Cardiac fibroblast (primary cell): ENCODE results near the gene TMEM11.

ENCODE experiments used
- DNase-seq, 2 donors: peaks; one replicate each; pipeline versions ENCODE4 v3.0.0 to v3.0.0-alpha.2; 2010; ENCODE audit warnings: low read depth in 2 of 2
- H3K4me3 ChIP-seq, 2 donors: replicated peaks in 1 of 2; 1 replicate in 1 of 2; 2 replicates in 1 of 2; pipeline ENCODE4 v1.5.1; 2011; ENCODE audit warnings: low read depth in 2 of 2, low read length in 2 of 2, mild to moderate bottlenecking in 2 of 2, moderate library complexity in 1 of 2
- CTCF ChIP-seq: IDR thresholded peaks from one replicate; pipeline ENCODE4 v1.5.1; 2011; ENCODE audit warnings: low read depth, mild to moderate bottlenecking, low read length, inconsistent platforms

Gene TMEM11

GRCh38 chr17:21162394-21162775, 51.6 kb downstream of the TMEM11 start:
- no peak for TF ChIP-seq CTCF
- H3K4me3 ChIP-seq, result no peak overlapping the region
- peak in 1 of 2 donors; percentile 17 for DNase-seq

DNA sequence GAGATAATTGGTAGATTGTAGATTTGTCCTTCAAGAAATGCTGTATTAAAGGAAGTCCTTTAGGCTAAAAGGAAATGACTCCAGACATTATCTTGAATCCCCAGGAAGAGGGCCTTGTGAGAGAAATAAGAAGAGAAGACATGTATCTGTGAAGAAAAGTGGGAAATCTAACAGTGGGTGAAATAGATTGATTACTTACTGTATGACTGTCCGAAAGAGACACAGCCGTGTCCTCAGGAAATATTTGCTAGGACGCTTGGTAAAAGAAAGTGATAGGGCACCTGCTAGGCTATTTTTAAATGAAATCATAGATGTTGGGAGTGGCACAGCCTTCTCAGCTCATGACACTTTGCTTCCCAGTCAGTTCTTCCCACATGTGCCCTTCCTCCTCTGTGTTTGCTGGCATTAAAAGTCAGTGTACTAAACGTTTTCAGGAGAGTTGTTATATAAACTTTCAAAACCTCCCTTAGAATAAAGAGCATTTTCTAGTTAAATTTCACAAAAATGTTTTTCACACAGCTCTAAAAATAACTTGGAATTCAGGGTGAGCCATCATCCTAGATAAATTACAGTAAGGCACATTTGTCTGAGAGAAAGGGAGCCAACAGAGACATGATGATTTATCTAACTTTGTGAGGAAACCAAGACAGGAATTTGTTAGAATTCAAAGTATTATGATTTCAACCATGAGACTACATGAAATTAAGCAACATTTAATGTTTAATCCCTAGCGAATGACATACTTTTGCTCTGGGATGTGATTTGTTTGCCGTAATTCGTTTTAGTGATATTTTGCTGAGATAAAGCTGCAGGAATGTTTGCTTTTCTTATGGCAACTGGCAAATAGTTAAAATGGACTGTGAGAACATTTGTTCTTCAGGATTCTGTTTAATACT, 52.2 kb downstream of the TMEM11 start:
- no peak overlapping the region for H3K4me3 ChIP-seq
- TF ChIP-seq CTCF, result no peak
- DNase-seq, result peak; percentile 69 to 81

- no peak for DNase-seq
- TF ChIP-seq CTCF, result no peak
- H3K4me3 ChIP-seq, result no peak overlapping the region
Observed at GRCh38 chr17:21160401-21160800, 53.6 kb downstream of the TMEM11 start.

GRCh38 chr17:21157586-21158370, 56.2 kb downstream of the TMEM11 start:
- no peak for DNase-seq
- TF ChIP-seq CTCF, result no peak
- H3K4me3 ChIP-seq, result no peak overlapping the region

GRCh38 chr17:21152731-21153130, 61.2 kb downstream of the TMEM11 start:
- no peak overlapping the region for H3K4me3 ChIP-seq
- no peak for DNase-seq
- TF ChIP-seq CTCF, result no peak

- no peak for DNase-seq
- no peak overlapping the region for H3K4me3 ChIP-seq
- TF ChIP-seq CTCF, result no peak
Observed at GRCh38 chr17:21149621-21150020, 64.3 kb downstream of the TMEM11 start.
